ENCODE data around the gene FAM219A. TPM values are rescaled to one million over a fixed set of nuclear protein-coding genes. Genes with fewer than 3 reads are reported as not detected.

Gene FAM219A
- total RNA-seq, 2 donors from 2014 or later: 14.4 to 16.5 TPM

GRCh38 chr9:34384368-34385165 is 73.8 kb downstream of the FAM219A start:
- H3K36me3 ChIP-seq: no peaks in the 10 kb centered on the region
- peaks cover 7% of the 10 kb centered on the region for H3K4me1 ChIP-seq (replicated peaks)
- H3K4me3 ChIP-seq: no peak overlapping the region
- H3K27ac ChIP-seq: no peak overlapping the region
- intact Hi-C loops (cut with DNase I): no loop called here
- TF ChIP-seq CTCF (IDR thresholded peaks at IDR 0.05): no peak
- TF ChIP-seq POLR2AphosphoS5 (IDR thresholded peaks at IDR 0.05): no peak
- no peak for TF ChIP-seq POLR2A (IDR thresholded peaks at IDR 0.05)
- no peaks in the 10 kb centered on the region for H3K9me3 ChIP-seq
- DNase-seq (ENCODE audit: low spot score): no peak
- H3K27me3 ChIP-seq (replicated peaks; ENCODE audit: insufficient read depth): no peaks in the 10 kb centered on the region
- 84% methylated on average over 7 of the region's 7 CpGs for WGBS

GRCh38 chr9:34383904-34384303 is 74.5 kb downstream of the FAM219A start:
- no peaks in the 10 kb centered on the region for H3K36me3 ChIP-seq
- intact Hi-C loops (cut with DNase I): no loop called here
- H3K9me3 ChIP-seq: no peaks in the 10 kb centered on the region
- H3K4me1 ChIP-seq (replicated peaks): peaks cover 7% of the 10 kb centered on the region
- 87% methylated on average over 4 of the region's 4 CpGs for WGBS
- no peak overlapping the region for H3K27ac ChIP-seq
- TF ChIP-seq POLR2A (IDR thresholded peaks at IDR 0.05) (no peak), CTCF (IDR thresholded peaks at IDR 0.05) (no peak), POLR2AphosphoS5 (IDR thresholded peaks at IDR 0.05) (no peak)
- H3K27me3 ChIP-seq (replicated peaks; ENCODE audit: insufficient read depth): no peaks in the 10 kb centered on the region
- no peak overlapping the region for H3K4me3 ChIP-seq
- DNase-seq (ENCODE audit: low spot score): no peak

GRCh38 chr9:34382879-34383278 is 75.5 kb downstream of the FAM219A start:
- TF ChIP-seq CTCF (IDR thresholded peaks at IDR 0.05) (no peak), POLR2A (IDR thresholded peaks at IDR 0.05) (no peak), POLR2AphosphoS5 (IDR thresholded peaks at IDR 0.05) (no peak)
- Histone ChIP-seq H3K4me3 (no peak overlapping the region), H3K4me1 (replicated peaks) (peaks cover 7% of the 10 kb centered on the region), H3K9me3 (no peaks in the 10 kb centered on the region), H3K27me3 (replicated peaks; ENCODE audit: insufficient read depth) (no peaks in the 10 kb centered on the region), H3K36me3 (no peaks in the 10 kb centered on the region), H3K27ac (no peak overlapping the region)
- 95% methylated on average over 3 of the region's 3 CpGs for WGBS
- no peak for DNase-seq (ENCODE audit: low spot score)
- intact Hi-C loops (cut with DNase I): no loop called here

- Histone ChIP-seq H3K27ac (no peak overlapping the region), H3K36me3 (no peaks in the 10 kb centered on the region), H3K4me3 (no peak overlapping the region), H3K9me3 (no peaks in the 10 kb centered on the region), H3K4me1 (replicated peaks) (peaks cover 7% of the 10 kb centered on the region), H3K27me3 (replicated peaks; ENCODE audit: insufficient read depth) (no peaks in the 10 kb centered on the region)
- TF ChIP-seq CTCF (IDR thresholded peaks at IDR 0.05) (no peak), POLR2A (IDR thresholded peaks at IDR 0.05) (no peak), POLR2AphosphoS5 (IDR thresholded peaks at IDR 0.05) (no peak)
- intact Hi-C loops (cut with DNase I): no loop called here
- WGBS: 94% methylated on average over 5 of the region's 5 CpGs
- DNase-seq (ENCODE audit: low spot score): no peak
Observed at GRCh38 chr9:34382054-34382453, 76.3 kb downstream of the FAM219A start.

DNA sequence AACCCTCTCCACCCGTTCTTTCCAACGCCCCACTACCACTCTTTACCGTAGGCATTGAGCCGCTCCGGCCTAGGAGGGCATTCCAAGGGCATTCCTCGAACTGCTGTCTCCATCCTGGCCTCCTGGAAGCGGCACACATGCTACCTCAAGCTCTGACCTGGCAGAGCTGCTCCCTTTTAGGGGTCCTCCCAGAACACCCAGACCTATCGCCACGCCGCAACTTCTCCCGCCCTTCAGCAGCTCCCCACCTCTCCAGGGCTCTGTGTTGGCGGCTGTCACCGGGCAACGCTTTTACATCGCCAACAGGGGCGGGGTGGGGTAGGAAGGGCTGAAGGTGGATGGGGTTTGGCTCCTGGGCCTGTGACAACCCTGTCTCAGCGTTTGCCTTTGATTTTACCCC is 77.0 kb downstream of the FAM219A start:
- H3K36me3 ChIP-seq: no peaks in the 10 kb centered on the region
- peaks cover 7% of the 10 kb centered on the region for H3K4me1 ChIP-seq (replicated peaks)
- intact Hi-C loops (cut with DNase I): no loop called here
- TF ChIP-seq POLR2AphosphoS5 (IDR thresholded peaks at IDR 0.05) (no peak), CTCF (IDR thresholded peaks at IDR 0.05) (no peak), POLR2A (IDR thresholded peaks at IDR 0.05) (no peak)
- H3K27ac ChIP-seq: peak overlapping the region; percentile 55
- no peaks in the 10 kb centered on the region for H3K27me3 ChIP-seq (replicated peaks; ENCODE audit: insufficient read depth)
- peak overlapping the region; percentile 32 to 42 for H3K4me3 ChIP-seq
- no peaks in the 10 kb centered on the region for H3K9me3 ChIP-seq
- 40% methylated on average over 17 of the region's 17 CpGs for WGBS
- no peak for DNase-seq (ENCODE audit: low spot score)

Data from prostate gland (tissue), 2 donors.